IPS-NIHi11 (cell line): ENCODE results near the gene TBC1D2.
"Not testable (repeated sequence)": the region's sequence is repeated elsewhere in the genome, so short reads cannot be mapped to it uniquely, and the experiment has no call there.

Source experiments
- DNase-seq: peaks from one replicate; pipeline ENCODE4 v3.0.0; 2012; ENCODE audit warnings: mixed read lengths, low spot score

The TBC1D2 gene

DNA sequence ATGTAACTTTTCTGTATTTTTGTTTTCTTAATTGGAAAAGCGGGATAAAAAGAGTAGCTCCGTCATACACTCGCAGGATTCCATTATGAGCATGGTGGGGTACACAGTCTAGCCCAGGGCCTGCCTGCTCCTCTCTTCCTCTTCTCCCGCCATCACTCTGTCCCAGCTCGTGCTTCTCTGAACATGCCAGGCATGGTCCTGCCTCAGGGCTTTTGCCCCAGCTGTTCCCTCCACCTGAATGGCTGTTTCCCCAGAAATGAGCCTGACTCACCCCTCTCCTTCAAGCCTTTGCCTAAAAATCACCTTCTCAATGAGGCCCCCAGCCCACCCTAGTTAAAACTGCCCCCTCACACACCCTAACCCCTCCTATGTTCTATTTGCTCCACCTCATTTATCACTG lies 67.5 kb downstream of the TBC1D2 start:
- no peak for DNase-seq

DNA sequence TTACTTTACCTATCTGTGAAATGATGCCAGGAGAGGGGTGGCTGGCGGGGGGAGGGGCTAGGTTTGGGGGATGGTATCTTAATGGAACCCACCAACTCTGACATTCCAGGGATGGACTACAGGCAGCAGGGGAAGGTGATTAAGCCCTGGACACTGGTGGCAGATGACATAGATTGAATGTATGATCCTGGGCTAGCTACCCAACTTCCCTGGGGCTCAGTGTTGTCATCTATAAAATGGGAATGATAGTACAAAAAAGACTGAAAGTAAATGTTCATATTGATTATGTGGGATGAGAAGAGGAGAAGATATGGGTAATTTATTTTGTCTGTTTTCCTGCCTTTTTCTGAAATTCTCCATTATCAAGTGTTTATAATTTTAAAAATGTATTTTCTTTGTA lies 69.2 kb downstream of the TBC1D2 start:
- no peak for DNase-seq

DNA sequence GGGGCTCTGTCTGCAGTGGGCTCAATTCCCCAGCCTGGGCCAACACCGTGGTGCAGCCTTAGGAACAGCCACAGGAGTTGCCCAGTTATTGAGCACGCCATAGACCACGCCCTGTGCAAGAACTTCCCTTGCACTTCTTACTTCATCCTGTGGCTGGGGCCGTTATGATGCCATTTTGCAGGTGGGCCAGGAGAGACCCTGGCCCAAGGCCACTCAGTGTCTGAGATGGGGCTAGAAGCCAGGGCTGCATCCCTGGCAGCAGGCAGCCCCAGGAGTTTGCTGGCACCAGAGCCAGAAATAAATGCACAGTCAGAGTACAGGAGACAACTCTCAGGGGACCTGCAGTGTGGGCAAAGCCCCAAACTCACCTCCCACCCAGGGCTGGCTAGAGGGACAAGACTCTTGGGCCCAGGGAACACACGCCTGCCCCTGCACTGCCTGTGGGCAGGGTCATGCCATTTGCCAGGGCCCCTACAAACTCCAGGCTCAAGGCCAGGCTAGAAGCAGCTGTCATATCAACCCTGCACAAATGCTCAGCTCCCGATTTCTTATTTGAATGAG lies 69.8 kb downstream of the TBC1D2 start:
- no peak for DNase-seq

DNA sequence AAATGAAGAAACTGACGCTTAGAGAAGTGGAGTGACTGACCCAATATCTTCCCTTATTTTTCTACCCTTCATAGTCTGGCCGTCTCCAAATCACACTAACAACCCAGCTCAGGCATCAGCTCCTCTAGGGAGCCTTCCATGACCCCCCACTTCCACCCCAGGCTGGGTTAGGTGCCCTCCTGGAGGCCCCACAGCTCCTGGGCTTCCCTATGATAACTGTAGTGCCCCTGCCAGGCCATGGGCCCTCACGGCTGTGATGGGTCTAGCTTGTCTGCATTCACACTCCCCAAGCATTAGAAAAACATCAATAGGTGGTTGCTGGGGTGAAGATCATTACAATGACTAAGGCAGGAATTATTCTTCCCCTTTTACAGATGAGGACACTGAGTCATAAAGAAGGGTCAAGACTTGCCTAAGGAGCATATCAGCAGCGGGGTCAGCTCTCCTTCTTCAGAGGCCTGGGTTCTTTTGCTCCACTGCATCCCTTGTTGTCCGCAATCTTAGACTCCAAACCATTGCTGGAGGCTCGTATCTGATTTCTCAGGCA lies 70.4 kb downstream of the TBC1D2 start:
- no peak for DNase-seq

DNA sequence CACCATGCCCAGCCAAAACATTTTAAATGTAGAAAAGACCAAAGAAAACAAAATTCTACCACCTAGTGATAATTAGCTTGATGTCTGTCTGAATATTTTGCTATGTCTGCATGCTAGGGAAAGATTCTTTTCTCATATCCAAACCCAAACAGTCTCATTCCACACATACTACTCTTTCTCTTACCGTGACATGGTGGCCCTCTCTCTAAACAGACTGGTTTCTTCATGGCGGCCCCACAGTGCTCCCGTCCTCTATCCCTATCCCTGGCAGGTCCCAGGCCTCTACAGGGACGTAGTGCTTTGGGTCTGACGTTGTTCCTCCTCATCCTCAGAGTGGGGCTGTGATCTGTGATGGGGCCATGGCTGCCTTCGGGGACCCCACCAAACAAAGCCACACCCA lies 71.1 kb downstream of the TBC1D2 start:
- no peak for DNase-seq

DNA sequence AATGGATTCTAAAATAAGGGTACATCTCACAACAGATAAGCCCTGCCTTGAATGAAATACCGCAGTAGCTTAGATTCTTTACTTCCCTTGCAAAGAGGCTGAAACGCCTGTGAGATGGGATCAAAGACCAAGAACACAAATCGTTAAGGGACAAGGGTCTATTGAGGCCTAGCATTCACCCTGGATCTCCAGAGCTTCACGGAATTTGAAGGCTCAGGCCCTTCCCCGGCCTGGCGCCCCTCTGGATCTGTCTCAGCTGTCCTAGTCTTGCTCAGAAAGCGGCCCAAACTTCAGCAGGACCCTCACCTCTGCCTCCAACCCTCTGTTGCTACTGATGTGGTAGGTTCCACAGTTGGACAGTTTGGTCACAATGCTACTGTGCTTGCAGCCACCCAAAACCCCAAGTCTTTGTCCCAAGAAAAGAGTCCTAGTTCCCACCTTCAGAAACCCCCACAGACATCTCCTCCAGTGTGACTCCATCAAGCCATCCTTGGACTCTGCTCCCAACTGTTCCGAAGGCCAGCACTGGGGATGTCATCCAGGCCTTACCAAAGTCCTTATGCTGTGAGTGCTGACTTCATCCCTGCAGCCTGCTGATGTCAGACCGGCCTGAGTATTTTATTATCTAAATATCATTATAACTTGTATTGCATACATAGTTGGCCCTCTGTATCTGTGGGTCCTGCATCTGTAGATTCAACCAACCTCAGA lies 72.4 kb downstream of the TBC1D2 start:
- DNase-seq = no peak

DNA sequence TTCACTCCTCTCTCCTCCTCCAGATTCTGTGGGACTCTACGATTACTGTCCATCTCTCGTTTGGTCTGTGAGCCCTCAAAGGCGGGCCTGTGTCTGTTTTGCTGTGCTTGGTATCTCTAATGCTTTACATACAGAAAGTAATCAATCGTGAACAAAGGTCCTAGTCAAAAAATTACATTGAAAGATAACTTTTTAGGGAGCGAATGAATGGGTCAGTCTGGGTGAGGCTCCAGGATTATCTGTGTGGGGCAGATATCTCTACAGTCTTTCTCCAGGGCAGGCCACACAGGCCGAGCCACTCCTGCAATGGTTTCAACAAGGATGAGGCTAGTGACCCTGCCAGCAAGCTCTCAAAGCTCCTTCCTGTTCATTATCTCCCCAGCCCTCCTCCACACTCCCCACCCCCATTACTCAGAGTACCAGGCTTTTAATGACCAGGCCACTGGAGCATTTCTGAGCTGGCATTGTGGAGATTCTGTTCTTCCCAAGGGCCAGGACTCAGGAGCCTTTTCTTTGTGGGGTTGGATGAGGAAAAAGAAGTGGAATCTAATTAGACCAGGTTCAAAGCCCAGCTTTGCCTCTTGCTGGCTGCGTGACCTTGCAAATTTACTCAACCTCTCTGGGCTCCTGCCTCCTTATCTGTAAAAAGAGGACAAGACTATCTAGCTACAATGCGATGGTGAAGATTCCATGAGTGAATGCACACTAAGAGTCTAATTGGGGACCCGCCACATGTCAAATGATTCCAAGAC lies 73.2 kb downstream of the TBC1D2 start:
- no peak for DNase-seq

DNA sequence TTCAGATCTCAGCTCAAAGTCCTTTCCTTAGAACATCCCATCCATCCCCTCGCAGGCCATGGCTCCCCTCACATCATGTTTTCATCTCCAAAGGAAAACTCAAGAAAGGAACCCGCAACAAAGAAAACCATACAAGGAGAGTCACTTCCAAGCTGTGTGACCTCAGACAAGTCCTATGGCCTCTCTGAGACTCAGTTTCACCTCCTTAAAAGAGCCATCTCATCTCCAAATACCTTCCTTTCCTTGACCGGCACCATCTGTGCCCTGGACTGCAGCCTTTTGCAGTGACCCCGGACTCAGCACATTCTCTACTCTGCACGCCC lies 73.7 kb downstream of the TBC1D2 start:
- DNase-seq = no peak

DNA sequence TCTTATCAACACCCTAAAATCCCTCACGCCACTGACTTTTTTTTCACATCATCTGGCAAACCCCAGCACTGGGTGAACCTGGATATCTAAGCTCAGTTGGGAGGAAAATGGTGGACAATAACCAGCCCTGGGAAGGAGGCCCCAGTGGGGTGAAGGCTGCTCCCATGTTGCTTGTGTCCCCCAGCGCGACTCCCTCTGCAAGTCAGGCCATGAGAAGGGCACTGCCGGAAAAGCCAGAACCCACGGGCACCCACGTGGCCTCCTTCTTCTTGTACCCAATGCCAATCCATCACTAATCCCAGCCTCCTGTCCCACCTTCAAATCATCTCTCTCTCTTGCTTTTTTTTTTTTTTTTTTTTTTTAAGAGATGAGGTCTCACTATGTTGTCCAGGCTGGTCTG lies 74.5 kb downstream of the TBC1D2 start:
- DNase-seq = no peak

DNA sequence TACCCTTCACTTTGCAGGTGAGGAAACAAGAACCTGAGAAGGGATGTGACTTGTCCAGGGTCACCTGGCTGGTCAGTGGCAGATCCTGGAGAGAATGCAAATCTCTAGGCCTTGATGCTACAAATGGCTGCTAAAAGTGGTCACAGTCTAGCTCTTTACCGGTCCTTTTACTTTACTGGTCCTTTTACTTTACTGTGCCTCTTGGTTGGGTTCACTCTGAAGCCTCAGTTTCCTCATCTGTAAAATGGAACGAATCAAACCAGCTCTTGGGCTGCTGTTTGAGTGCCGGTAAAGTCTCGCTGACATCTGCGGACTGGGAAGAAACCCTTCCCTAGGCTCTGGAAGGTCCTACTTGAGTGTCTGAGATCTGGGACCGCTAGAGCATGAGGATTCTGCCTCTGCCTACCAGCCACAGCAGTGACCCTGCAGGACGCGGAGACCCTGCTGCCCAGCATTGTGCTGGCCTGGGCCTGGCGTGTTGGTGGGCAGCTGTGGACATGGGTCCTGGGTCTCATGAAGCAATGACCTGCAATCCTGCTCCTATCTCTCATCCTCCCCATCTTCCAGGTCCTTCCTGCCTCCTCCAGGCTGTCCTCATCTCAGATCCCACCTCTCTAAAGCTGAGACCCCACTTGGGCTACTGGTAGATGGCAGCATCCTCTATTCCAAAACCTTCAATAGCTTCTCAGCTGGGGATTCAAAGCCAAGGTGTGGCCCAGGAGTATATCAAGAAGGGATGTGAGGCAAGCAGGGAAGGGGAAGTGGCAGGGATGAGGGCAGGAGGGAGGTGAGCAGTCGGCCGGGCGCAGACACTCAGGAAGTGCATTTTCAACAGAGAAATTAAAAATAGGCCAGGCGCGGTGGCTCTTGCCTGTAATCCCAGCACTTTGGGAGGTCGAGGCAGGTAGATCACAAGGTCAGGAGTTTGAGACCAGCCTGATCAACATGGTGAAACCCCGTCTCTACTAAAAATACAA lies 76.3 kb downstream of the TBC1D2 start:
- no peak for DNase-seq

DNA sequence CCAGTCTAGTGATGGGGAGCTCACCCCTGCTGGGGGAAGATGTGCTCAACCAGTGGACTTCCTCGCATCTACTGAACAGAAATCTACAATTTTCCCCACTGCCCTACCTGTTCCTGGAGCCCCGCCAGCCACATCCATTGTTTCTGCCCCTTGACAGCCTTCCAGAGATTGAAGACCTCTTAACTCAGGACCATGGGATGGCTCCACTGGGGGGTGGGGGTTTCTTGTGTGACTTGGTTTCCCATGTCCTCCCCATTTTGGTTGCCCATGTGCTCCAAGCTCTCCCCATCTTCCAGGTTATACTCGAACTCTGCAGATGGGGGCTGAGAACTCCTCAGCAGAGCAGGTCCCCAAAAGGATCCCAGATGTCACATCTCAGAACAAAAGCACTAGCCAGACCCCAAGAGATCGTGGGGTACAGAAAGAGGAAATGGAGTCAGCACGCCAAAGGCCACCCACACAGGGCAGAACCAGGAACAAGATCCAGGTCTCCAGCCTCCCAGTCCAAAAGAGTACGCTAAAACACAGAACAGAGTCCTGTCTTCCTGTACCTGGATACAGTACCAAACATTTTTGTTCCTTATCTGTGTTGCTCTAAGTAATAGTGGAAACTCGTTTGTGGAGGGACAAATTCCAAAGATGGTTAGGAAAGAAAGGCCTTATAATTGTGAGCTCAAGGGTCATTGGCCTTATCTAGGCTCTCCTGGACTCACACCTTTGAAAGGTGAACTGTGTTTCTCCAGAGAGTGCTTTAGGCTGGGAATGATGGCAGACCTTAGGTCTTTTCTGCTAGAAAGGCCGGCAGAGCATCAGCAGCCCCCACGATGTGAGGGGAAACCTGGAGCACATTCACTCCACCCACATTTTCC lies 78.8 kb downstream of the TBC1D2 start:
- DNase-seq = no peak

DNA sequence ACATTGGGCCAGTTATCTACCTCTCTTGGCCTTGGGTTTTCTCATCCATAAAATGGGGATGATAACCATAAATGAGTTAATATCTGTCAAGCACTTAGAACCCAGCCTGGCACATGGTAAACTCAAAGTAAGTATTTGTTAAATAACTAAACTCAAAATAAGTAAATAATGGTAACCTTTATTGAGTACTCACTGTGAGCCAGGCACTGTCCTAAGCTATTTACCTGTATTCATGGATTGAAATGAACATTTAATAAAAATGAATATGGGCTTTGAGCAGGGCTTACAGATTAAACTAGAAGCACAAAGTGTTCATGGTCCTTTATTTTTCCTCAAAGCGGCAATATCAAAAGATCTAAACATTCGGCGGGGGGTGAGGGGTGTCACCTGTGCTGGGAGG lies 79.7 kb downstream of the TBC1D2 start:
- no peak for DNase-seq

DNA sequence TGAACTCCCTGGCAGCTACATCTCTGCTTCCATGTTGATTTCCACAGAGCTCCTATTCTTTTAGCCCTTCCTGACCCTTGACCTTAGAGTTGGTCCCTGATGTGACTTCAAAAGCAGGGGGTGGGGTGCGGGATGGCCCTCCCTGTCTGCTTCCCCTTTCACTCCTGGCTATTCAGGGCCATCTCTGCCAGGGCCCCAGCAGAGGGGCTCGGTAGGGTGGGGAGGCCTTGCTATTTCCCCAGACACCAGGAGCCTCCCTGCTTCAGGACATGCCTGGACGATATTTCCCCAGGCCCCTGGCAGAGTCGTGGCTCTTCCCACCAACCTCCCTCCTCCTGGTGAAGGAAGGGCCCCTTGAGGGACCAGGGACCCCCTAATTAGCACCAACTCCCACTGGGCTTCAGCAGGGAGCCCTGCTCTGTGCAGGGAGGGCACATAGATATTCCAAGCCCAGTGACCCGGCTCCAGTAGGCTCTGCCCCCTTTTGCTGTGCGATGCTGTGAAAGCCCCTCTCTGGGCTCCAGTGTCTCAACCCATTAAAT lies 80.3 kb downstream of the TBC1D2 start:
- no peak for DNase-seq

DNA sequence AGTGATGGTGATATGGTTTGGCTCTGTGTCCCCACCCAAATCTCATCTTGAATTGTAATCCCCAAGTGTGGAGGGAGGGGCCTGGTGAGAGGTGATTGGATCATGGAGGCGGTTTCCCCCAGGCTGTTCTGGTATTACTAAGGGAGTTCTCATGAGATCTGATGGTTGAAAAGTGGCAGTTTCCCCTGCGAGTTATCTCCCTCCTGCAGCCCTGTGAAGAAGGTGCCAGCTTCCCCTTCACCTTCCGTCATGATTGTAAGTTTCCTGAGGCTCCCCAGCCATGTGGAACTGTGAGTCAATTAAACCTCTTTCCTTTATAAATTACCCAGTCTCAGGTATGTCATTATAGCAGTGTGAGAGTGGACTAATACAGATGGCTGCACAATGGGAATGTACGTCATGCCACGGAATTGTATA lies 80.9 kb downstream of the TBC1D2 start:
- not testable (repeated sequence) for DNase-seq

DNA sequence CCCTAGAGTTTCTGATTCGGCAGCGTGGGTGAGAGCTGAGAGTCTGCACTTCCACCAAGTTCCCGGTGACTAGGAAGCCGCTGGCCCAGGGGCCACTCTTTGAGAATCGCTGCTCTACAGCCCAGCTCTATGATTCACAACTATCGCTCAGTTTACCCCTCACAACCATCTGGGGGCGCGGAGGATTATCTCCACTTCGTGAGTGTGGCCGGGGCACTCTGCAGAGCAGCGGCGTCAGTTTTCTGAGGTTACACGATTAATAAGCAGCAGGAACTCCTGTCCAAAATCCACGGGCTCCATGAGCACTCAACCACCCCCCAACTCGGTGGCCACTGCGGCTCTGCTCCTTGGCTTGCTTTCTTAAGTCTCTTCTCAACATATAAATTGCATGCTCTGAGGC lies 82.3 kb downstream of the TBC1D2 start:
- DNase-seq = no peak

DNA sequence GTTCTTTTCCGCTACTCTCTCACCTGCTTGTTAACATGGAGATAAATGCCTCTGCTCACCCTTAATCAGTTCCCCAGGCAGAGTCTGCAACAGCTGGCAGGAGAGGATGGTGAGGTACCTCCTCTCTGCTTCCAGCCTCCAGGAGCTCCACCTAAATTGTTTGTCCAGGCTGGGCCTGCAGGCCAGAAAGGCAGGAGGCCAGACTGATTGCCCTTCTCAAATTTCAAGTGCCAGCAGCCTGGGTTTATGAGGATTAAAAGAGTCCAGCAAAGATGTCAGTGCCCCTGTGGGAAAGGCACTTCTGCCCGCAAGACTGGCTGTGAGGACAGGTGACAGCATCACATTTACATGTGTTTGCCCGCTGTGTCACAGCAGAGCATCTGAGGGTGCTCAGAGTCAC lies 82.8 kb downstream of the TBC1D2 start:
- DNase-seq = peak; percentile 53

DNA sequence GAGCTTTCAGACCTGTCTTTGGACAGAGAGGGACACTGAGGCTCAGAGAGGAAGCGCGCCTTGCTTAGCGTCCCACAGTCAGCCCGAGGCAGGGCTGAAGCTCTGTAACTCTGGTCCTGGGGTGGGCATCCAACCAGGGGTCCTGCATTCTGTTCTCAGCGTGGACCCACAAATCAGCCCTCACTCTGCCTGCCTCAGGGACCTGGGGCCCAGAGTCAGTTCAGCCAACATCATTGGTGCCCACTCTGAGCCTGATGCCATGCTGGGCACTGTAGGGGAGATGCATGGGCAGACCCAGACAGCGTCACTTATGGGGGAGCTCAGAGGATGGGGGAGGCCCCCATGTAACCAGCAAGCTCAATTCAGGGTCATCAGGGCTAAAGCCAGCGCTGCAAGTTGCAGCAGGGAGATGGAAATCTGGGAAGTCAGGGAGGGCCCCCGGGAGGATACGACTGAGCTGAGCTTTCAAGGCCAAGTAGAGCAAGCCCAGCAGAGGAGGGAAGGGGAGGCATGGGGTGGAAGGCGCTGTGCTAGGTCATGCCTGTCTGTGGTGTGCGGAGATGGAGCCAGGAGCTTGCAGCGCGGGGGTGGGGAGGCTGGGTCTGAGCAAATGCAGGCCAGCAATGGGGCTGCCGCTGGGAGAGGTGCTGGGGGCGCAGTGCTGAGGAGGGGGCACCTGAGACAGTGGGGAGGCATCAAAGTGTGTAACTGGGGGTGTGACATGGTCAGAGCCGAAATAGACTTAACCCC lies 84.1 kb downstream of the TBC1D2 start:
- DNase-seq = peak; percentile 31

DNA sequence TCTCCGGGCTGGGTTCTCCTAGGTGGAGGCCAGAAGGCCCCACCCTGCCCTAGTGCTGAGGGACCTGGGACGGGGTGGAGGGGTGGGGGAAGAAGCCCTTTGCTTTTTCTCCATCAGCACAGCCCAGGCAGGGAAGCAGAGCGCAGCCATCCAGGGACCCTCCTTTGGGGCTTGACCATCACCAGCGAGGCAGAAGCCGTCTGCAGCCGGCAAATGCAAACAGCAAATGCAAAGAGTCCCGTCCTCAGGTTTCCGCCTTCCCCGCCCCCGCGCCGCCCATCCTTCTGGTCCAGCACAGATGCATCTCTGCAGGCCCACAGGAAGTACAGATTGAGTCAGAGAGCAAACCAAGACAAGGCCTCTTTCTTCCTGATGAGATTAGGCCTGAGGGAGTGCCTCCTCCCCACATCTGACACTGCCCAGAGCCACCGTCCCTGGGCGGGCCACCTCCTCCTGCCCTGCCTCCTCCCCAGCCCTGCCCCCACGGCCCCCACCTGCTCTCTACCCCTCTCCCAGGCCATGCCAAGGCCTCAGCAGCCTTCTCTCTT lies 86.4 kb downstream of the TBC1D2 start:
- peak; percentile 72 for DNase-seq

DNA sequence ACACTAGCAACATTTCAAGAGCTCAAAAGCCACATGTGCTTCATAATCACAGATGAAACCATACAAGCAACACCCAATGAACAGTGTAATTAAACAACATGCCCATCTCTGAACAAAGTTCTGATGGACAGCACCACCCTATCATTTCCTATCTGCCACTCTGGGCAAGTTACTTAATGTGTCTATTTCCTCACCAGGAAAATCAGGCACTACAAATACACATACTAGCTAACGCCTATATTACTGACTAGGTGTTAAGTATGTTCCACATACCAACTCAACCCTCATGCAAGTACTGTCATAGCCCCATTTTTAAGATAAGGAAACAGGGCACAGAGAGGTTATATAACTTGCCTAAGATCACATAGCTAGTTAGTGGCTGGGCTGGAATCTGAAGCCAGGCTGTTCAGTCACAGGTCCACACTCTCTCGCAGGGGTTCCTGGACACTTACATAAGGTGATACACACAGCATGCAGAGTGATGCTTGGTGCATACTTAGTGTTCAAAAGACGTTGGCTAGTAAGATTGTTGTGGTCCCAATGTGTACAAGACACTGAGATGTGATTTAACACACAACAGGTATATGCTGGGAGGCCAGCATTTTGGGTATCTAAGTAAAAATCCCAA lies 87.2 kb downstream of the TBC1D2 start:
- no peak for DNase-seq
